HG03045 (cell line): Measurements from ENCODE around the gene LRRC3.
"Not testable (repeated sequence)": the region's sequence is repeated elsewhere in the genome, so short reads cannot be mapped to it uniquely, and the experiment has no call there.

Source experiments
- ATAC-seq: cut with Tn5 transposase; IDR thresholded peaks from one replicate; pipeline ENCODE4 v1.9.1; 2021; ENCODE audit warnings: mild to moderate bottlenecking, moderate library complexity; ENCODE audit not compliant: unreplicated experiment

The LRRC3 gene

DNA sequence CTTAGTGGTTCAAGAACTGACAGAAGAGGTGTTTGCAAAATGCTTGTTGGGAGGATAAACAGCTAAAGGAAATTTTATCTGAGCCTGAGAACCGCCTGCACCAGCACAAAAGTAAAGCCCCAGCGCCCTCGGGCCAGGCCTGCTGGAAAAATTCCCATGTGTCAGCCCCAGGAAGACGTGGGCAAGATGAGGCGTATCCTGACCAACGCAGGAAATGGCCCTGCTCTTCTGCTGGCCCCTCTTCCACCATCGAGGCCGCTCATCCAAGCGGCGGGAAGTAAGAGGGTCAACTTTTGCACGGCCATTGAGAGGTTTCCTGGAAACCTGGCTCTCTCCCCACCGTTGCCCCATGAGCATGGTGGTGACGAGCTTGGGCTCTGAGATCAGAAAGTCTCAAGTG lies 39.6 kb downstream of the LRRC3 start:
- ATAC-seq = no peak

DNA sequence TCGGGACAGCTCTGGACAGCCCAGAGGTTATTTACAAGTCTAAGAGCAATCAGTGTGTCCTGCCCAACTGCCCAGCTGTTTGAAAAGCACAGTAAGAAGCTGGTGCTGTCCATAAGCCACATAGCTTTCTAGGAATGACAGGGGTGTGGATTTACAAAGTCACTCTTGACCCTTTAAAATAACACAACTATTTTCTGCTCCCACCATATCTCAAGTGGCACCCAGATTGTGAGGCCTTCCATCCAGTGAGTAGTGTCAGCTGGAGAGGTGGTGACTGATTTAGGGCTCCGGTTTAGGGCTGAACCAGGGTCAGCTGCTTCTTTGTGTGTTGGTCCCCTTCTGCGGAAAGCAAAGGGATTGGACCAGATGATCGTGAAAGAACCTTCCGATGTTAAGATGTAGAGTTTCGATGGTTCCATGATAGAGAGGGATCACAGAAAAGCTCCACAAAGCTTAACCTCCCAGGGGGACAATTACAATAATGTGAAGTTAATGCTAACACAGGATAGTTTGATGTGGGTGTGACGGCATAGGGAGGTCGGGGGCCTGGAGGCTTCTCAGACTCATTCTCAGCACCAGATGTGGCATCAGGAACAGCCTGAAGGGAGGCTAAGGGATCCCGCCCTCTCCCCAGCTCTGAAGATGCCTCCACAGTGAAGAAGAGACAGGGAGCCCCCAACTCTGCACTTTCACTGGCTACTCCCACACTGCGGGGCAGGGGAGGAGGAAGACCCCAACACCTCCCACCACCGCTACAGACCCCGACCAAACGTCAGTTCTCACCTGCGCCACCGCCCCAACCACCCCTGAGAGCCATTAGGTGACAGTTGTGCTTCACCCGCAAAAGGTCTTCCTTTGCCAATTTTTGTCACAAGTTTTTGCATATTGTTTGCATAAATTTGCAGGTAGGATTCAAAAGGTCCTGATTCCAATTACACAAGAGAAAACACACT lies 40.6 kb downstream of the LRRC3 start:
- no peak for ATAC-seq

DNA sequence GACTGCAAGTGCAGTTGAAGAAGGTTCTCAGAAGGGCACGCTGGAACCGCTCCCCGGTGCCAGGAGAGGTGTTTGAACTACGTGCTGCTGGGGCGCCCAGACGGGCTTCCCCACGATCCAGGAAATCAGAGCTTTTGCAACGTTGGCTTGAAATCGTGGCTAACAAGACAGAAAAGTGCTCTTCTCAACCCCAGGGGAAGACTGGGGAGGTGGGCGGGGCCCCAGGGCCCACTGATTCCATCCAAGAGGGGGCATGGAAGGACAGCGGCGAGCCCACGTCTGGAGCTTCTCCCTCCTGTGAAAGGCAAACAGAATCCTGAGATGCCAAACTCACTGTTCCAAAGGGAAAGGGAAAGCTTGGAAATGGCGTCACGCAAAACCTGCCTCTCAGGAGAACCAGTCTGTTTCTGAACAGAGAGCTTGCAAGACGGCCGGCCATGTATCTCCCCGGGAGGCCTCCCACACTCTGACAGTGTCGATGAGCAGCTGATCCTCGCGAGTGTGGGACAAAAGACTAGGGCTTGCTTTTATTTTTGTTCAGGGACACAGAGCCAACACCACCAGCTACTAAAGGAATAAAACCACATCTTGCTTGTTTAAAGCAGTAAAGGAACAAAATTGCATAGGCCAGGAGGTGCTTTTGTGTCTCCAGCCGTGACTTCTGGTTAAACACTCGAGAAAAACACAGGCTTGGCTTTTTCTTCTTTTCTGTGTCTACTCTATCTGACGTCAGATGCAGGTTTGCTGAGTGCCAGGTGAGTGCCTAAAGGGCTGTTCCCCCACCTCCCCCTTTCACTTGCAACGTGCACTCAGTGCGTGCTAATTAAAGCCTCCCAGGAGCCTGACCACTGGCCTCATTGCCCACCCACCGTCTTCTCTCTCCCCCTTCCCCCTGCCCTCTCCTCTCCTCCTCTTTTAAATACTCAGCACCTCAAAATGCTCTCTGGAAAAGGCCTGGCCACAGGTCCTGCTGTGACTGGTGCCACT lies 41.5 kb downstream of the LRRC3 start:
- no peak for ATAC-seq

DNA sequence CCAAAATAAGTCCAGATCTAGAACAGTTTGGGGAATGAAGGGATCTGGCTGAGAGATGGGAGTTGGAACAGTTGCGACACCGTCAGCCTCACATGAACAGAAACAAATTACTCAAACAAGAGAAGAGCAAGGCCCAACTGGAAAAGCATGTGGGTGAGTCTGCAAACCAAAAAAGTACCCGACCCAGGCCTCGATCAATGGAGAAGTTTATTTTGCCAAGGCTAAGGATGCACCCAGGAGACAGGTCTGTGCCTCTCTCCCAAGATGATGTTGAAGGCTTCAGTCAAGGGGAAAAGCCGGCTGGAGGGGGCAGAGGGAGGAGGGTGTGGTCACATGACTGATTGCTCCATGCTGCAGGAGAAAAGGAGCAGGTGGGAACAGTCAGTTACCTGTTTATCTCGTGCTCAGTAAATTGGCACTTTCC lies 42.4 kb downstream of the LRRC3 start:
- no peak for ATAC-seq

DNA sequence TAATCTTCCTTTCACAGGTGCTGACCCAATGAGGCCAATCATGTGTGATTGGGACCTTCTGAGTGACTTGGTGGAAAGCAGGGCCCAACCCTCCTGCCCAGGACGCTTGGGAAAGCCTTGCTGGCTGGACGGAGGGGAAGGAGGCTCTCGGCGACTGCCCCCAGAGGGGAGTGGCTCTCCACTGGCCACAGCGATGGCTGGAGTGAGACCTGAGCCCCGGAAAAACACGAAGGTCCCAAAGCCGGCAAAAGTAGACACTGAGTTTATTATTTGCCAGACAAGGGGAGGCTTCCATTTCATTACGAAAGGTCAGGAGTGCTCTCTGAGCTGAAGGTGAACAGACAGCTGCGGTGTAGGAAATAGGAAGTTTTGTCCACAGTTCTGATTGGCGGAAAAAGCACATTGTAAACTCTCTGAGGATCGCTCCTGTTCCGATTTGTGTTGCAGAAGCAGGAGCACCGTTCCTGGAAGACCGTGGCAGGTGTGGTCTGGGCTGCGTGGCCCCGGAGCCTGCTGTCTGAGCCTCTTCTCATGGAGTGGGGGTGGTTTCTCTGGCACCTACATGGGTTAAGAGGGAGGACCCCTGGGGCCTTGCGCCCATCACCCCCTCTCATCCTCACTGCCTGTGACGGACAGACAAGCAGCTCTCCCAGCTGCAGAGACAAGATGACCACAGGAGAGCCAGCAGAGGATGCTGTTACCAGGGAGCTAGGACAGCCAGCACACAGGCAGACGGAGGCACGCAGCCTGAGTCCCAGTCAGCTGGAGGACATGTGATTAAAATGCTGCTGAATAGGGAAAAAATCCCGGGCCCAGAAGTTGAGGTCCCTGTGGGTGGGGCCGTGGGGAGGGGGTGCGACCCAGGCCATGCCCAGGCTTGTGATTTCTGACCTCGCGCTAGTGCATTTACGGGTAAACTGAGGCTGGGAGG lies 43.2 kb downstream of the LRRC3 start:
- no peak for ATAC-seq

DNA sequence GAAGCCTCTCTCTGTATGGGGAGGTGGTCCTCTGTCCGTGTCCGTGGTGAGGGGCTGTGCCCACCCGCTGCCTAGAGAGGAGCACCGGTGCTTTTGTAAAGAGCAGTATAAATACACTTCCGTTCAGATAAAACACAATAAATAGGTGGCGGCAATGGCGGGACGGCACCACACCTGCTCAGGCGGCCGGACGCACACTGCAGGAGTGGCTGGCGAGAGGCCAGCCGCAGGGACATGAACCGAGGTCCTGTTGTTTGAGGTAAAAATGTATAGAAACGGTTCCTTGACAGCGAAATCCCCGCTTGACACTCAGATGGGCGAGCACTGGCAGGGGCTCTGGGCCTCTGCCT lies 43.9 kb downstream of the LRRC3 start:
- no peak for ATAC-seq

DNA sequence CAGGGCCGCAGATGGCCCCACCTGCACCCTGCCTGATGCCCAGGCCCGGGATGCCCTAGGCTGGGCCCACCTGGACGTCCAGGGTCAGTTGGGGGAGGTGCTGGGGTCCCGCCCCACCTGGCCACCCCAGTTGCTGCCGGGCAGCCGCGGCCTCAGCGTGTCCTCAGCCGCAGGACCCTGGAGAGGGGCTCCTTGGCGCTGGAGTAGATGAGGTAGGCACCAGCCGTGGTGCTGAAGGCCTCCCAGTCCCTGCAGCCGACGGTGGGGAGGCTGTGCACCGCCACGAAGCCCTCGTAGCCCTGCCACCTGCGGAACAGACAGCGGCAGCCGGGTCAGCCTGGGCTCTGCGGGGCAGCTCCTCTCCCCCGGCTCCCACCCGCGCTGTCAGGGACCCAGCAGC lies 44.3 kb downstream of the LRRC3 start:
- ATAC-seq = no peak

DNA sequence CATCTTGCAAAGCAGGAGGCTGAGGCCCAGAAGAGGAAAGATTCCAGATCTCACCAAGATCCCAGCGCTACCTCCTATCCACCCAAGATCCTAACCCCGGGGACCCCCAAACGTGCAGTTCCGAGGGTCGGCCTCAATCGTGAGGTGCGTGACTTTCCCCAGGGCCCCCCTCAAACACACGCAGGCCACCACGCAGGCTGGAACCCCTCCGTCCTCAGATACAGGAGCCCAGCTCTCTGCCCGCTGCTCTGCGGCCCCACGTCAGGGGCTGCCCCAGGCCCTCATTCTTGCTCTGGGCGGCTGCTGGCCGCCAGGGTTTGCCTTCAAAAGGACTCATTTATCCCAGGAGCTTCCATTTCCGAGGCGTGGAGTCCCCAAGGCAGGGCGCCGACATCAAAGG lies 44.8 kb downstream of the LRRC3 start:
- no peak for ATAC-seq

DNA sequence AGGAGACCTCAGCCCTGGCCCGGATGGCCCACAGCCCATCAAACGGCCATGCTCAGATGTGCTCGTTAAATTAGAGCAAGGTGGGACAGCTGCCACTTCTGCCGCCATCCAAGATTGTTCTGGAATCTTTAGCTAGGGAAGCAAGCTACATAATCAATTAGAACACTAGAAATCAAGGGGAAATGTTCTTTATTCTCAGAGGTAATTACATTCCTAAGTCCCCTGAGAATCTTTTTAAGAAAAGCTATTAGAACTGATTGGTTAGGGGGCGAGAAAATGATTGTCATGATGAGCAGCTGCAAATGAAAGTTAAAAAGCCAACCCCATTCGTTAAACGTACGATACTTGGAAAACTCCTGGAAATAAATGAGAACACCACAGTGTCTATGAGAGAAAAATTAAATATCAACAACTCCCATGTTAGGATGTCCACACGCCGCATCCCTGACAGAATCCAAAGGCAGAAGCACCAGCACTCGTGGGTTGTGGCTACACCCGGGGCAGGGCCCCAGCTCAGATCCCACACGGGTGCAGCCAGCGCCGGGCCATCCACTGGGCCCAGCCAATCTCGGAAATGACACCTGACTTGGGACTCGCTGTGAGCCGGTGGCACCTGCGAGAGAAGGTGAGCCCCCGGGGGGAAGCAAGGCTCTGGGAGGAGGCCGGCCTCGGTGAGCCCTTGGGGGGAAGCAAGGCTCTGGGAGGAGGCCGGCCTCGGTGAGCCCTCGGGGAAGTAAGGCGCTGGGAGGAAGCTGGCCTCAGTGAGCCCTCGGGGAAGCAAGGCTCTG lies 47.1 kb downstream of the LRRC3 start:
- ATAC-seq = no peak

DNA sequence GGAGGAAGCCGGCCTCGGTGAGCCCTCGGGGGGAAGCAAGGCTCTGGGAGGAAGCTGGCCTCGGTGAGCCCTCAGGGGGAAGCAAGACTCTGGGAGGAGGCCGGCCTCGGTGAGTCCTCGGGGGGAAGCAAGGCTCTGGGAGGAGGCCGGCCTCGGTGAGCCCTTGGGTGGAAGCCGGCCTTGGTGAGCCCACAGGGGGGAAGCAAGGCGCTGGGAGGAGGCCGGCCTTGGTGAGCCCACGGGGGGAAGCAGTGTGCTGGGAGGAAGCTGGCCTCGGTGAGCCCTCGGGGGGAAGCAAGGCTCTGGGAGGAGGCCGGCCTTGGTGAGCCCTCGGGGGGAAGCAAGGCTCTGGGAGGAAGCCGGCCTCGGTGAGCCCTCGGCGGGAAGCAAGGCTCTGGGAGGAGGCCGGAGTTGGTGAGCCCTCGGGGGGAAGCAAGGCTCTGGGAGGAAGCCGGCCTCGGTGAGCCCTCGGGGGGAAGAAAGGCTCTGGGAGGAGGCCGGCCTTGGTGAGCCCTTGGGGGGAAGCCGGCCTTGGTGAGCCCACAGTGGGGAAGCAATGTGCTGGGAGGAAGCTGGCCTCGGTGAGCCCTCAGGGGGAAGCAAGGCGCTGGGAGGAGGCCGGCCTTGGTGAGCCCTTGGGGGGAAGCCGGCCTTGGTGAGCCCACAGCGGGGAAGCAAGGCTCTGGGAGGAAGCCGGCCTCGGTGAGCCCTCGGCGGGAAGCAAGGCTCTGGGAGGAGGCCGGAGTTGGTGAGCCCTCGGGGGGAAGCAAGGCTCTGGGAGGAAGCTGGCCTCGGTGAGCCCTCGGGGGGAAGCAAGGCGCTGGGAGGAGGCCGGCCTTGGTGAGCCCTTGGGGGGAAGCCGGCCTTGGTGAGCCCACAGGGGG lies 47.9 kb downstream of the LRRC3 start:
- not testable (repeated sequence) for ATAC-seq

DNA sequence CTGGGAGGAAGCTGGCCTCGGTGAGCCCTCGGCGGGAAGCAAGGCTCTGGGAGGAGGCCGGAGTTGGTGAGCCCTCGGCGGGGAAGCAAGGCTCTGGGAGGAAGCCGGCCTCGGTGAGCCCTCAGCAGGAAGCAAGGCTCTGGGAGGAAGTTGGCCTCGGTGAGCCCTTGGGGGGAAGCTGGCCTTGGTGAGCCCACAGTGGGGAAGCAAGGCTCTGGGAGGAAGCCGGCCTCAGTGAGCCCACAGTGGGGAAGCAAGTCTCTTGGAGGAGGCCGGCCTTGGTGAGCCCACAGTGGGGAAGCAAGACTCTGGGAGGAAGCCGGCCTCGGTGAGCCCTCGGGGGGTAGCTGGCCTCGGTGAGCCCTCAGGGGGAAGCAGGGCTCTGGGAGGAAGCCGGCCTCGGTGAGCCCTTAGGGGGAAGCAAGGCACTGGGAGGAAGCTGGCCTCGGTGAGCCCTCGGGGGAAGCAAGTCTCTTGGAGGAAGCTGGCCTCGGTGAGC lies 48.6 kb downstream of the LRRC3 start:
- ATAC-seq = no peak

DNA sequence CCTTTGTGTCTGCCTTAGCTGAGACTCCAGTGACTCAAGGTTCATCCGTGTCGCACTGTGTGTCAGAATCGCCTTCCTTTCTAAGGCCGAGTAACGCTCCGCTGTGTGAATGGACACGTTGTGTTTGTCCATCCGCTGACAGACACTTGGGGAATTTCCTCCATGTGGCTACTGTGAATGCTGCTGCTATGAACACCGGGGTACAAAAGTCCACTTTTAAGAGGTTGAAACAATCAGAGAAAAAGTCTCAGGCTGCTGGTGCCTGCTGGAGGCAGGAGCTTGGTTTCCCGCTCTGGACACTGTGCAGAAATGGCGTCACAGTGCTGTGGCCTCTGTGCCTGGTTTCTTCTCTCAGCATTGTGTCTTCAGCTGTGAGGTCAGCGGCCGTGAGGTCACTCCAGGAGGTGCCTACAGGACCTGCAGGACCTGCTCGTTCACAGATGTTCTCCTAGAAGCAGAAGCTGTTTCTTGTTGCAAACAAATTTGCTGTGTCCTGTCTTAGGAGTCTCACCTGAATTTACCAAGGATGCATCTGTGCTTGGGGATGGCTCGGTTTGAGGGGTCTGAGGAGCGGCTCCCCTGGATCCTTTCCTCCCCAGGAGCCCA lies 50.5 kb downstream of the LRRC3 start:
- ATAC-seq = no peak

DNA sequence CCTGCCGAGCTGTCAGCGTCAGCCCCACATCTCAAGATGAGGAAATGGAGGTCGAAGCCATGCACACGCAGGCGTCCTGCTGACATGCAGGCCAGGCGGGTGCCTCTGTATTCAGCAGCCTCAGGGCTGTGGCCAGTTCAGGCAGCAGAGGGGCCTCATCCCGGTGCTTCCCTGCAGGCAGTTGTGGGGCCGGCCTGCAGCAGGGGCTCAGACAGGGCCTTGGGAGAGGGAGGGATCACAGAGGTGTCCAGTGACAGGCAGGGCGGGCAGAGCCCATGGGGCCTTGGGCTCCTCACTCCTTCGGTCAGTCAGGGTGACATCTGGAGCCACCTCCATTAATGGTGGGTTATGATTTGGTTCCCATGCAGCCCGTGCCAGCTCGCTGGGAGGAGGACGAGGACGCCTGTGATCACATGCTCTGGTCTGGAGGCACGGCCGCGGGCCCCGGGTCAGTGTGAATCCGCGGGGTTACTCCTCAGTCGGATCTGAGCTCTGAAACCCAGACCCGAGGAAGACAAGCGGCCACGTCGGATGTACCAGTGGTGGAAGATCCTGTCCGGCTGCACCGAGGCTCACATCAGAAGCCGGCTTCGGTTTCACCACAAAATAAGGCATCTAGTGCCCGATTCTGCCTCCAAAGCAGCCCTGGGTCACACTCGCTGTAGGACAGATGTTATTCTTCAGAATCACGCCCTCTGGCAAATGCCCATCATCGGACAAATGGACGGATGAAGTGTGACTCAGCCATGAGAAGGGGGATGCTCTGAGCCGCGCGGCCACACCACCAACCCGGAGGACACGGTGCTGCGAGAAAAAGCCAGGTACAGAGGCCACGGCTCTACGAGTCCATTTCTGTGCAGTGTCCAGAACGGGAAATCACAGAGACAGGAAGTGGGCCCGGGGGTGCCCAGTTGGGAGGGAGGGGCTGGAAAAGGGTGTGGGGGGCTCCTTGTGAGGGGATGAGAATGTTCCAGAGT lies 51.3 kb downstream of the LRRC3 start:
- no peak for ATAC-seq

DNA sequence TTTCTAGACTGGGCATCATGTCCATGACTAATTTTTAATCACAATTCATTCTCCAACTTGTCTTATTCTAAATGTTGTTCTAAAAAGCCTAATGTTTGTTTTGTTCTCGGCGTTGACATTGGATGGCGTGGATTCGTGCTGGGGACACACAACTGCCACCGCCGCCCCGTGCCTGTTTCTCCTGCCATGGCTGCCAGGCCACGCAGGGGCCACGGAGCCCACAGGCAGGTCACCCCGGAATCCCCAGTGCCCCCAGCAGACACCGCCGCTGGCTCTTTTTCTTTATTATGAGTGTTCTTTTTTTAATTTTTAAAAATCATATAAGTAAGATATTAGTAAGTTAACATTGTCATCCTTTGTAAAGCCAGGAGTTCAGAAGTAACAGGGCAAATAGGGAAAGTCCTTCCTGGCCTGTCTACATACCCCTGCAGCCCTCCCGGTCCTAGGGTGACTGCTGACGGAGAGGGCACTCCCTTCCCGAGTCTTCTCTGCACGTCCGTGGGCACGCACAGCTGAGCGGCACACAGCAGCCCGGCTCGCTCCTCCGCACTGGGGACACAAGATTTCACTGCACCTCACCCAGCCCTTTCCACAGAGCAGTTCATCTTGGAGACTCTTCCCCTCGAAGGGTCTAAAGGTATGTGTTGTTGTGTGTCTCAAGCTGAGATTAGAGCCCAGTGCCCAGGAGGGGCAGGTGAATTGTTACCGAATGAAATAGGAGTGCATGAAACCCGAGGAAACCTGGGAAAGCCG lies 52.5 kb downstream of the LRRC3 start:
- no peak for ATAC-seq

DNA sequence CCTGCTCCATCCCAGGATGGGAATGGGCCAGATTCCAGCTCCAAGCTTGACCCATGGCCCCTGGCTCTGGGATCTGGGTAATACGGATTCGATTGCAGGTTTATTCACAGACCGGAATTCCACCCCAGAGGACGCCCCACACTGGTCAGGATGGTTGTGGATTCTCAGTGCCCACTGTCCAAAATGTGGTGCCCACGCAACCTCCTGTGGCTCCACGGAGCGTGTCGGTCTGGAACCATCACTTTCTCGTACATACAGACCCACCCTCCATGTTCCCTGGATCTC lies 53.1 kb downstream of the LRRC3 start:
- no peak for ATAC-seq

DNA sequence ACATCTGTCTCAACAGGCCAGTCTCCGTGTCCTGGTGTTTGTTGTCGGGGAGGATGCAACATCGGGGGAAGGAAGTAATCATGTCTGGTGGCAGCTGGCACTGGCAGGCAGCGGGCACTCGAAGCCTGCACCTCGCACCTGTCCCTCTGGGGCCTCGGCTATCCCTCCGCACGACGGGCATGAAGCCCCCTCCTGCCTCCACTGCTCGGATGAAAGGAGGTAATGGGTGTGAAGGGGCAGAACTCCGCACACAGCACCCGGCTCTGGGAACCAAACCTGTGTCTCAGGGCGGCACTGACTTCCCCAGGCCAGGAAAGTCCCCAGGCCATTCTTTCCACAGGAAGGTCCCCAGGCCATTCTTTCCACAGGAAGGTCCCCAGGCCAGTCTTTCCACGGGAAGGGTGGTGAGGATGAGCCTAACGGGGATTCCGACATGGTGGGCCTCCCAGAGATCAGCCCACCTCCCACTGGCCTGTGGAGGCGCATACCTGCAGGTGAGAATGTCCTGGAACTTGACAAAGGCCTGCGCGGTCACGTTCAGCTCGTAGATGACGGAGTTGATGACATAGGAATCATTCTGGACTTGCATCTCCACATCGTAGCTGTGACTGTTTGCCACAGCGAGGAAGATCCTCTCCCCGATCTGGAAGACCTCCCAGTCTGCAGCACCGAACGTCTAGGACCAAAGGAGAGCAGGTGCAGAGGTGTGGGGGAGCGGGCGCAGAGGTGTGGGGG lies 53.6 kb downstream of the LRRC3 start:
- ATAC-seq = no peak
